Measurements from ENCODE around the gene NEGR1.

GRCh38 chr1:71785450-71785849 is 496.9 kb downstream of the NEGR1 start:
- no peak for TF ChIP-seq CTCF (IDR thresholded peaks at IDR 0.05)
- TF ChIP-seq POLR2A (IDR thresholded peaks at IDR 0.05), result no peak
